Activated CD4-positive, alpha-beta T cell treated with anti-CD3 and anti-CD28 coated beads, Interleukin-2, amount 10 ng/mL, durations not matched to agents 7 days and 5 days (primary cell): Measurements from ENCODE around the gene DSC3. TPM values are rescaled to one million over a fixed set of nuclear protein-coding genes. Genes with fewer than 3 reads are reported as not detected.
"Not testable (repeated sequence)": the region's sequence is repeated elsewhere in the genome, so short reads cannot be mapped to it uniquely, and the experiment has no call there.

ENCODE experiments used
- CTCF ChIA-PET: fragments of 350-600 bp; sonication (Branson Sonifier 250); formaldehyde crosslinking; loops from one replicate; lab custom pipeline; 2021; ENCODE audit warnings: antibody characterized with exemption; lab: Charles Lee
- POLR2A ChIA-PET: fragments of 350-600 bp; sonication (Branson Sonifier 250); formaldehyde crosslinking; loops from one replicate; lab custom pipeline; 2021; ENCODE audit warnings: antibody characterized with exemption; lab: Charles Lee
- DNase-seq: peaks from one replicate; pipeline ENCODE4 v3.0.0-alpha.2; 2020
- H3K27ac Mint-ChIP-seq: one replicate; pipeline ENCODE4 v1.8.0; 2021; ENCODE audit warnings: mild to moderate bottlenecking, moderate library complexity, mixed read lengths
- H3K27me3 Mint-ChIP-seq: one replicate; pipeline ENCODE4 v1.8.0; 2021; ENCODE audit warnings: mixed read lengths
- H3K36me3 Mint-ChIP-seq: one replicate; pipeline ENCODE4 v1.8.0; 2021; ENCODE audit warnings: low read depth, mixed read lengths
- H3K4me1 Mint-ChIP-seq: one replicate; pipeline ENCODE4 v1.8.0; 2021; ENCODE audit warnings: mixed read lengths
- H3K4me3 Mint-ChIP-seq: one replicate; pipeline ENCODE4 v1.8.0; 2021; ENCODE audit warnings: mild to moderate bottlenecking, moderate library complexity, mixed read lengths
- H3K9me3 Mint-ChIP-seq: one replicate; pipeline ENCODE4 v1.8.0; 2021; ENCODE audit warnings: mixed read lengths
- total RNA-seq, 2 experiments: library from RNA; stranded (reverse); gene quantifications; one replicate each; pipeline ENCODE4 v1.2.3, GENCODE V29; 2021

Gene DSC3
- total RNA-seq, 2 experiments from 2014 or later: not detected

- DNase-seq: no peak
- CTCF ChIA-PET: no interaction called here
- H3K4me1 Mint-ChIP-seq: no peaks in the 10 kb centered on the region
- H3K4me3 Mint-ChIP-seq: no peak overlapping the region
- H3K9me3 Mint-ChIP-seq: no peaks in the 10 kb centered on the region
- no peak overlapping the region for H3K27ac Mint-ChIP-seq
- POLR2A ChIA-PET: no interaction called here
- H3K36me3 Mint-ChIP-seq: no peaks in the 10 kb centered on the region
- H3K27me3 Mint-ChIP-seq: no peaks in the 10 kb centered on the region
Observed at GRCh38 chr18:31030574-31031278, 11.8 kb downstream of the DSC3 start.

GRCh38 chr18:31015715-31016434 lies 26.7 kb downstream of the DSC3 start:
- Mint-ChIP-seq H3K27me3 (no peaks in the 10 kb centered on the region), H3K4me3 (no peak overlapping the region), H3K27ac (no peak overlapping the region), H3K9me3 (no peaks in the 10 kb centered on the region), H3K4me1 (no peaks in the 10 kb centered on the region), H3K36me3 (no peaks in the 10 kb centered on the region)
- ChIA-PET CTCF (no interaction called here), POLR2A (no interaction called here)
- DNase-seq: no peak

- H3K4me1 Mint-ChIP-seq, CTCF ChIA-PET, H3K36me3 Mint-ChIP-seq, H3K9me3 Mint-ChIP-seq, H3K27ac Mint-ChIP-seq, DNase-seq, H3K27me3 Mint-ChIP-seq, POLR2A ChIA-PET, H3K4me3 Mint-ChIP-seq: not testable (repeated sequence)
Observed at GRCh38 chr18:31011455-31011854, 31.1 kb downstream of the DSC3 start.

- Mint-ChIP-seq H3K36me3 (no peaks in the 10 kb centered on the region), H3K27ac (no peak overlapping the region), H3K4me1 (no peaks in the 10 kb centered on the region), H3K27me3 (no peaks in the 10 kb centered on the region), H3K4me3 (no peak overlapping the region), H3K9me3 (no peaks in the 10 kb centered on the region)
- CTCF ChIA-PET: no interaction called here
- POLR2A ChIA-PET: no interaction called here
- DNase-seq: no peak
Observed at GRCh38 chr18:31010601-31011000, 31.9 kb downstream of the DSC3 start.

- H3K27ac Mint-ChIP-seq: no peak overlapping the region
- ChIA-PET CTCF (interaction anchor here (0.6 kb wide), 1 partner anchor 57 kb away, joined by 3 read pairs; no protein-coding TSS in a partner anchor), POLR2A (no interaction called here)
- no peaks in the 10 kb centered on the region for H3K9me3 Mint-ChIP-seq
- H3K36me3 Mint-ChIP-seq: no peaks in the 10 kb centered on the region
- H3K4me1 Mint-ChIP-seq: no peaks in the 10 kb centered on the region
- DNase-seq: no peak
- H3K4me3 Mint-ChIP-seq: no peak overlapping the region
- no peaks in the 10 kb centered on the region for H3K27me3 Mint-ChIP-seq
Observed at GRCh38 chr18:30999887-31000628, 42.5 kb downstream of the DSC3 start.

GRCh38 chr18:30999186-30999585 lies 43.4 kb downstream of the DSC3 start:
- Mint-ChIP-seq H3K27ac (no peak overlapping the region), H3K27me3 (no peaks in the 10 kb centered on the region), H3K9me3 (no peaks in the 10 kb centered on the region), H3K4me3 (no peak overlapping the region), H3K36me3 (no peaks in the 10 kb centered on the region), H3K4me1 (no peaks in the 10 kb centered on the region)
- ChIA-PET POLR2A (no interaction called here), CTCF (no interaction called here)
- no peak for DNase-seq

- ChIA-PET POLR2A (no interaction called here), CTCF (no interaction called here)
- Mint-ChIP-seq H3K36me3 (no peaks in the 10 kb centered on the region), H3K9me3 (no peaks in the 10 kb centered on the region), H3K4me1 (no peaks in the 10 kb centered on the region), H3K27me3 (no peaks in the 10 kb centered on the region), H3K27ac (no peak overlapping the region), H3K4me3 (no peak overlapping the region)
- DNase-seq: no peak
Observed at GRCh38 chr18:30997223-30997622, 45.3 kb downstream of the DSC3 start.

- ChIA-PET POLR2A (no interaction called here), CTCF (interaction anchor here (0.7 kb wide), 1 partner anchor 985 kb away, joined by 4 read pairs; no protein-coding TSS in a partner anchor)
- H3K27ac Mint-ChIP-seq: no peak overlapping the region
- DNase-seq: no peak
- H3K4me3 Mint-ChIP-seq: no peak overlapping the region
- no peaks in the 10 kb centered on the region for H3K27me3 Mint-ChIP-seq
- H3K36me3 Mint-ChIP-seq: no peaks in the 10 kb centered on the region
- no peaks in the 10 kb centered on the region for H3K9me3 Mint-ChIP-seq
- H3K4me1 Mint-ChIP-seq: no peaks in the 10 kb centered on the region
Observed at GRCh38 chr18:30992231-30992630, 50.3 kb downstream of the DSC3 start.

GRCh38 chr18:30991397-30991796 lies 51.1 kb downstream of the DSC3 start:
- no peaks in the 10 kb centered on the region for H3K9me3 Mint-ChIP-seq
- H3K36me3 Mint-ChIP-seq: no peaks in the 10 kb centered on the region
- H3K4me3 Mint-ChIP-seq: no peak overlapping the region
- H3K27me3 Mint-ChIP-seq: no peaks in the 10 kb centered on the region
- no peak overlapping the region for H3K27ac Mint-ChIP-seq
- ChIA-PET CTCF (interaction anchor here (0.7 kb wide), 1 partner anchor 984 kb away, joined by 4 read pairs; no protein-coding TSS in a partner anchor), POLR2A (no interaction called here)
- no peak for DNase-seq
- no peaks in the 10 kb centered on the region for H3K4me1 Mint-ChIP-seq

GRCh38 chr18:30989141-30989540 lies 53.4 kb downstream of the DSC3 start:
- no peak overlapping the region for H3K27ac Mint-ChIP-seq
- ChIA-PET POLR2A (no interaction called here), CTCF (no interaction called here)
- no peaks in the 10 kb centered on the region for H3K4me1 Mint-ChIP-seq
- no peak for DNase-seq
- H3K4me3 Mint-ChIP-seq: no peak overlapping the region
- no peaks in the 10 kb centered on the region for H3K9me3 Mint-ChIP-seq
- no peaks in the 10 kb centered on the region for H3K36me3 Mint-ChIP-seq
- H3K27me3 Mint-ChIP-seq: no peaks in the 10 kb centered on the region

GRCh38 chr18:30988440-30988839 lies 54.1 kb downstream of the DSC3 start:
- no peaks in the 10 kb centered on the region for H3K36me3 Mint-ChIP-seq
- H3K4me1 Mint-ChIP-seq: no peaks in the 10 kb centered on the region
- H3K9me3 Mint-ChIP-seq: no peaks in the 10 kb centered on the region
- ChIA-PET CTCF (no interaction called here), POLR2A (no interaction called here)
- DNase-seq: no peak
- no peak overlapping the region for H3K27ac Mint-ChIP-seq
- no peak overlapping the region for H3K4me3 Mint-ChIP-seq
- H3K27me3 Mint-ChIP-seq: no peaks in the 10 kb centered on the region

GRCh38 chr18:30987467-30988241 lies 54.9 kb downstream of the DSC3 start:
- Mint-ChIP-seq H3K27me3 (no peaks in the 10 kb centered on the region), H3K36me3 (no peaks in the 10 kb centered on the region), H3K4me3 (no peak overlapping the region), H3K9me3 (peaks cover 2% of the 10 kb centered on the region), H3K4me1 (no peaks in the 10 kb centered on the region), H3K27ac (no peak overlapping the region)
- DNase-seq: no peak
- ChIA-PET POLR2A (no interaction called here), CTCF (no interaction called here)
